Gastrocnemius medialis (tissue), 4 donors: ENCODE results near the gene GRM4. TPM values are rescaled to one million over a fixed set of nuclear protein-coding genes. Genes with fewer than 3 reads are reported as not detected.

Experiments
- ATAC-seq, 2 donors: fragments of 150-250 bp; one replicate each; pipeline ENCODE4 v1.9.1; 2016
- DNase-seq, 2 donors: peaks; one replicate each; pipeline ENCODE4 v3.0.0-alpha.2; 2019
- H3K27ac ChIP-seq, 4 donors: fragments of 200-600 bp; sonication (generic); 1 replicate in 1 of 4; 2 replicates in 3 of 4; pipeline ENCODE4 v1.5.1; 2016 to 2018; ENCODE audit warnings: mild to moderate bottlenecking in 2 of 4, moderate library complexity in 1 of 4
- H3K27me3 ChIP-seq, 3 donors: fragments of 200-600 bp; sonication (generic) in 2 of 3; 1 replicate in 1 of 3; 2 replicates in 2 of 3; pipeline versions ENCODE4 v1.5.1 to v1.6.0; 2016 to 2019; ENCODE audit warnings: mild to moderate bottlenecking in 1 of 3, moderate library complexity in 1 of 3
- H3K36me3 ChIP-seq, 2 donors: fragments of 200-600 bp; sonication (generic) in 1 of 2; one replicate each; pipeline ENCODE4 v1.5.1; 2017 to 2018
- H3K4me1 ChIP-seq, 2 donors: fragments of 200-600 bp; sonication (generic) in 1 of 2; one replicate each; pipeline ENCODE4 v1.5.1; 2016 to 2017; ENCODE audit warnings: mild to moderate bottlenecking in 2 of 2
- H3K4me3 ChIP-seq, 4 donors: fragments of 200-600 bp; sonication (generic) in 3 of 4; 1 replicate in 1 of 4; 2 replicates in 3 of 4; pipeline ENCODE4 v1.5.1; 2016 to 2019; ENCODE audit warnings: mild to moderate bottlenecking in 2 of 4
- H3K9me3 ChIP-seq, 3 donors: fragments of 200-600 bp; sonication (generic) in 2 of 3; 1 replicate in 1 of 3; 2 replicates in 2 of 3; pipeline ENCODE4 v1.5.1; 2016 to 2019
- CTCF ChIP-seq, 5 experiments: fragments of 450-650 bp in 3 of 5; fragments of 200-600 bp in 2 of 5; sonication (generic) in 2 of 5; IDR thresholded peaks in 4 of 5; conservative IDR thresholded peaks in 1 of 5; 1 replicate in 4 of 5; 2 replicates in 1 of 5; pipeline ENCODE4 v1.5.1; 2016 to 2019; ENCODE audit warnings: antibody characterized with exemption in 5 of 5, mild to moderate bottlenecking in 3 of 5, moderate library complexity in 3 of 5
- POLR2A ChIP-seq, 2 donors: fragments of 450-650 bp; IDR thresholded peaks; one replicate each; pipeline ENCODE4 v1.6.1; 2017; ENCODE audit warnings: antibody characterized with exemption in 2 of 2, mild to moderate bottlenecking in 2 of 2, moderate library complexity in 2 of 2
- in situ Hi-C, 4 donors: fragments of 200-750 bp; cut with MboI; loops; one replicate each; pipeline versions ENCODE4 v1.15.0 to v1.8.0; 2017; ENCODE audit warnings: low sequenced_read_pairs in 4 of 4
- intact Hi-C: fragments of 100-400 bp; cut with DNase I; formaldehyde crosslinking; loops from one replicate; pipeline ENCODE4 v1.15.1; 2023; ENCODE audit warnings: low total_unique reads
- total RNA-seq, 4 donors: library from RNA; depleted of rRNA; stranded (reverse); fragments of >200 nt; gene quantifications; one replicate each; pipeline versions ENCODE4 v1.1.0 to v1.2.3, GENCODE V29; 2016

GRM4 gene
- total RNA-seq, 4 donors from 2014 or later = 0.03 TPM; not detected in 3

DNA sequence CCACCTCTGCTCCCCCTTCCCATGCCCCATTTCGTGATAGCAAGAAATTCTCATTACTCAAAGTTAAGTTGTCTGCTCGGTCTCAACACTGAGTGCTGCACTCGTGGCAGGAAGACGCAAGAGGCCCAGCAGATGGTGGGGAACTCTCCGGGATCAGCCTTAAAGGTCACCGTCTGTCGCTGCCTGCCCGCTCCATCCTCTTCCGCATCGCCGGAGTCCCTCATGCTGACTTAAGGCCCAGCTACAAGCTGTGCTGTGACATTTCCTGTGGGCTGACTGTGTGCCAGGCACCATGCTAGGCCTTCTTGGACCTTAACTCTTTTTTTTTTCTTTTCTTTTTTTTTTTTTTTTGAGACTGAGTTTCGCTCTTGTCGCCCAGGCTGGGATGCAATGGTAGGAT, 17.8 kb downstream of the GRM4 start:
- Histone ChIP-seq H3K4me3 (no peak overlapping the region), H3K9me3 (no peaks in the 10 kb centered on the region), H3K27me3 (peaks cover 0 to 18% (median 3%) of the 10 kb centered on the region in 3 donors), H3K36me3 (no peaks in the 10 kb centered on the region), H3K27ac (no peak overlapping the region), H3K4me1 (no peaks in the 10 kb centered on the region)
- no peak for TF ChIP-seq CTCF (IDR thresholded peaks at IDR 0.05 in 4 of 5, conservative IDR thresholded peaks at IDR 0.05 in 1 of 5)
- TF ChIP-seq POLR2A (IDR thresholded peaks at IDR 0.05) = no peak
- intact Hi-C loops = no loop called here
- ATAC-seq (no peak), DNase-seq (no peak)
- in situ Hi-C loops = no loop called here

- DNase-seq (no peak), ATAC-seq (no peak)
- no peak overlapping the region for H3K4me3 ChIP-seq
- in situ Hi-C loops = no loop called here
- no peaks in the 10 kb centered on the region for H3K9me3 ChIP-seq
- H3K27me3 ChIP-seq = peaks cover 1 to 11% (median 5%) of the 10 kb centered on the region in 3 donors
- intact Hi-C loops = no loop called here
- TF ChIP-seq POLR2A (IDR thresholded peaks at IDR 0.05) (no peak), CTCF (IDR thresholded peaks at IDR 0.05 in 4 of 5, conservative IDR thresholded peaks at IDR 0.05 in 1 of 5) (no peak)
- H3K4me1 ChIP-seq = no peaks in the 10 kb centered on the region
- H3K36me3 ChIP-seq = no peaks in the 10 kb centered on the region
- H3K27ac ChIP-seq = no peak overlapping the region
Observed at GRCh38 chr6:34126419-34126818, 19.5 kb downstream of the GRM4 start.

DNA sequence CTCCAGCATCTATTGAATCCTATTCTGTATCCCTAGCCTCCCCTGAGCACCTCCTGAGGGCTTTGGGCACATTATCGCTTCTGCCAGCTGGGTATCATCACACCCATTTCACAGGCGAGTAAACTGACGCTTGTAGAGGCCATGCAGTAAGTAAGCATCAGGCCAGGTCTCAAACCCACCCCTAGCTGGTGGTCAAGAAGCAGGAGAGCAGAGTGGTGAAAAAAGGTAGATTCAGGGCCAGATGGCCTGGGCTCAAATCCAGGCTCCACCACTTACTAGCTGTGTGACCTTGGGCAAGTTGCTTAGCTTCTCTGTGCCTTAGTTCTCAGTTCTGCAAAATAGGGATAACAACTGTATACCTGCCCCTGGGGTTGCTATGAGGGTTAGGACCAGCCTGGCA, 19.9 kb downstream of the GRM4 start:
- no peaks in the 10 kb centered on the region for H3K36me3 ChIP-seq
- no peak for DNase-seq
- H3K9me3 ChIP-seq = no peaks in the 10 kb centered on the region
- ATAC-seq = no peak
- in situ Hi-C loops (no loop called here), intact Hi-C loops (no loop called here)
- no peaks in the 10 kb centered on the region for H3K4me1 ChIP-seq
- H3K27ac ChIP-seq = no peak overlapping the region
- TF ChIP-seq POLR2A (IDR thresholded peaks at IDR 0.05) = no peak
- TF ChIP-seq CTCF (IDR thresholded peaks at IDR 0.05 in 4 of 5, conservative IDR thresholded peaks at IDR 0.05 in 1 of 5) = no peak
- H3K4me3 ChIP-seq = no peak overlapping the region
- peaks cover 5 to 11% (median 5%) of the 10 kb centered on the region in 3 donors for H3K27me3 ChIP-seq

DNA sequence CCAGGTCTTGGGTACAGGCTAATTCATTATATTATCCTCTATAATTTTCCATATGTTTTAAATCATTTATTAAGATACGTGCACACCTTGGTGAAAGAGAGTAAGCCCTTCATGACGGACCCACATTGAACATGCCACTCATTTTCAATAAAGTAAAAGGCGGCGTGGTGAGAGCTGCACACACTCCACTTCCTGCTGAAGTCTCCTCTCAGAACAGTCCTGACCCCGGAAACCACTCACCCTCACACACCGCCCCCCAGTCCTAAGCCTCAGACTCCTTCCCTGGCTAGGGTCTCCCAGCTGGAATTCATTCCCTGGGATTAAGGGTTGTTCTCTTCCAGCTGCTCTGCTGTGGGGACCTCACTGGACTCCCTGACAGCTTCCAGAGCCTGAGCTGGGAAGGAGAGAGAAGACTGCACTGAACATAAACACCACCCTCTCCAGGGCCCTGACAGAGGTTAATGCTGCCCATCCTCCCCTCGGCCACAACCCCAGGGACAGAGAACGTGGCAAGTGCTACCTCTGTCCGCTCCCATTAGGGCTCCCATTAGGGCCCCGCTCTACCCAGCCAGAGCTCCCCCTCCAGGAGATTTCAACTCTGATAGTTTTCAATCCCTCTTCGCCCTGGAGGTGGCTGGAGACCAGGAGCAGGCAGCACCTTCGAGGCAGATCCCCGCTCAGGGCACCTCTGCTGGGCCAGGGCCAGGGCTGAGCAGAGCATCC, 24.8 kb downstream of the GRM4 start:
- TF ChIP-seq CTCF (IDR thresholded peaks at IDR 0.05 in 4 of 5, conservative IDR thresholded peaks at IDR 0.05 in 1 of 5) = no peak
- no peak for TF ChIP-seq POLR2A (IDR thresholded peaks at IDR 0.05)
- in situ Hi-C loops = no loop called here

More for the DNA sequence above, 24.8 kb downstream of the GRM4 start:
- Histone ChIP-seq H3K36me3 (no peaks in the 10 kb centered on the region), H3K9me3 (no peaks in the 10 kb centered on the region), H3K4me1 (no peaks in the 10 kb centered on the region), H3K27me3 (peaks cover 5 to 11% (median 5%) of the 10 kb centered on the region in 3 donors), H3K27ac (no peak overlapping the region), H3K4me3 (no peak overlapping the region)
- ATAC-seq (no peak), DNase-seq (no peak)
- intact Hi-C loops = no loop called here
